ENCODE measurements around the gene FASTK. TPM values are rescaled to one million over a fixed set of nuclear protein-coding genes. Genes with fewer than 3 reads are reported as not detected.

FASTK gene
- total RNA-seq, 1 experiment from 2014 or later: 95.0 TPM

DNA sequence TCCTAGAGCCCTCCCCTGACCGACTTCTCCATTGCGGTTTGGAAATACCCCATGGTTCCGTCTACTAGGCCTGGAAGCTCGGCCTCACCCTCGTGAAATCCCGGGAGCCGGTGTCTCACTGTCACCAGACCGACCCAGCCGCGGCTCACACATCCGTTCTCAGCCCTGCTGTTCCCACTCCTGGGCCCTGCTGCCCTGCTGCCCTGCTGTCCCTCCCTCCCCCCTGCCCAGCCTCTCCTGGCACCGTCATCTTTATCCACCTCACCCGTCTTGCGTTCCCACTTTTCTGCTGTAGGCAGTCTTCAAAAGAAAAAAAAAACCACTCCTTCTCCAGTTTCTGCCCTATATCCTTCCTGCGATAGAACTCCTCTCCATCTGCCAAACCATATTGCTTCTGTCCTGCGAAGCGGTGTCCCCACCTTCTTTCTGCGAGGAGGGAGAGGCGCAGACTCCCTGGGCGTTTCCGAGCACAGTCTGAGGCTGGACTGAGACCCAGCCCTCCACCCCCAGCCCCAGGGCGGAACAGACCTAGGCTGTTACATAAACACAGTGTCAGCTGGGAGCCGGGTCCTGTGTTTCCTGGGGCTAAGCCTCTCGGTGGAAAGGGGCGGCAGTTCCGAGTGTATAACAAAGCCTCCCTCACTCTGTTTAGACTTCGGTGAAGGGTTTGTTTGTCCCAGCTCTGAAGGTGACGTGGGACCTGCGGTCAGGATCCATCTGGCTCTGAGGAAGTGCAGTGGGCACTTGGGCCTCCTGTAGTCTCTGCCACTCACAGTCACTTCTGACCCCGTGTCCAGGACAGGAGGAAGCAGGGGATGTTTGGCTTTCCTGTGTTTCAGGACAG lies 8.5 kb upstream of the FASTK start:
- H3K9me3 ChIP-seq (ENCODE audit: control insufficient read depth, insufficient read depth, low read depth, low read length): no peaks in the 10 kb centered on the region
- in situ Hi-C loops (cut with HindIII; ENCODE audit: low pct_unique_long_range_greater_than_20kb, low sequenced_read_pairs) (no loop called here), intact Hi-C loops (cut with micrococcal nuclease; ENCODE audit: unreplicated experiment) (no loop called here)
- no peaks in the 10 kb centered on the region for H3K27me3 ChIP-seq (ENCODE audit: control insufficient read depth, insufficient read depth, low read length)
- ChIA-PET CTCF (interaction anchor here (0.7 kb wide), 1 partner anchor 61 kb away, joined by 9 read pairs; the partner anchor contains the start of gene ABCB8), POLR2A (interaction anchor here (0.5 to 0.6 kb wide), 2 partner anchors 59 to 711 kb away, joined by 3 read pairs; no protein-coding TSS in a partner anchor)
- ATAC-seq (no peak), DNase-seq (ENCODE audit: low read depth, low spot score) (no peak)
- peak overlapping the region; percentile 88 to 93 for H3K4me3 ChIP-seq (ENCODE audit: low read depth in 2 of 2, low read length in 2 of 2)
- peaks cover 40% of the 10 kb centered on the region for H3K4me1 ChIP-seq (ENCODE audit: control insufficient read depth, insufficient read depth, low read length)
- peak overlapping the region; percentile 77 for H3K27ac ChIP-seq (ENCODE audit: low read length)
- BruUV-seq (replicated peaks): no TSS peak
- TF ChIP-seq, protein P1, sequence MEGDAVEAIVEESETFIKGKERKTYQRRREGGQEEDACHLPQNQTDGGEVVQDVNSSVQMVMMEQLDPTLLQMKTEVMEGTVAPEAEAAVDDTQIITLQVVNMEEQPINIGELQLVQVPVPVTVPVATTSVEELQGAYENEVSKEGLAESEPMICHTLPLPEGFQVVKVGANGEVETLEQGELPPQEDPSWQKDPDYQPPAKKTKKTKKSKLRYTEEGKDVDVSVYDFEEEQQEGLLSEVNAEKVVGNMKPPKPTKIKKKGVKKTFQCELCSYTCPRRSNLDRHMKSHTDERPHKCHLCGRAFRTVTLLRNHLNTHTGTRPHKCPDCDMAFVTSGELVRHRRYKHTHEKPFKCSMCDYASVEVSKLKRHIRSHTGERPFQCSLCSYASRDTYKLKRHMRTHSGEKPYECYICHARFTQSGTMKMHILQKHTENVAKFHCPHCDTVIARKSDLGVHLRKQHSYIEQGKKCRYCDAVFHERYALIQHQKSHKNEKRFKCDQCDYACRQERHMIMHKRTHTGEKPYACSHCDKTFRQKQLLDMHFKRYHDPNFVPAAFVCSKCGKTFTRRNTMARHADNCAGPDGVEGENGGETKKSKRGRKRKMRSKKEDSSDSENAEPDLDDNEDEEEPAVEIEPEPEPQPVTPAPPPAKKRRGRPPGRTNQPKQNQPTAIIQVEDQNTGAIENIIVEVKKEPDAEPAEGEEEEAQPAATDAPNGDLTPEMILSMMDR (IDR thresholded peaks at IDR 0.05): no peak
- TF ChIP-seq TCF7L2 (IDR thresholded peaks at IDR 0.05; ENCODE audit: low read depth, low read length): no peak
- TF ChIP-seq SIN3A (IDR thresholded peaks at IDR 0.05; ENCODE audit: borderline replicate concordance, insufficient read depth, low read depth, low read length): no peak
- TF ChIP-seq, protein P2, sequence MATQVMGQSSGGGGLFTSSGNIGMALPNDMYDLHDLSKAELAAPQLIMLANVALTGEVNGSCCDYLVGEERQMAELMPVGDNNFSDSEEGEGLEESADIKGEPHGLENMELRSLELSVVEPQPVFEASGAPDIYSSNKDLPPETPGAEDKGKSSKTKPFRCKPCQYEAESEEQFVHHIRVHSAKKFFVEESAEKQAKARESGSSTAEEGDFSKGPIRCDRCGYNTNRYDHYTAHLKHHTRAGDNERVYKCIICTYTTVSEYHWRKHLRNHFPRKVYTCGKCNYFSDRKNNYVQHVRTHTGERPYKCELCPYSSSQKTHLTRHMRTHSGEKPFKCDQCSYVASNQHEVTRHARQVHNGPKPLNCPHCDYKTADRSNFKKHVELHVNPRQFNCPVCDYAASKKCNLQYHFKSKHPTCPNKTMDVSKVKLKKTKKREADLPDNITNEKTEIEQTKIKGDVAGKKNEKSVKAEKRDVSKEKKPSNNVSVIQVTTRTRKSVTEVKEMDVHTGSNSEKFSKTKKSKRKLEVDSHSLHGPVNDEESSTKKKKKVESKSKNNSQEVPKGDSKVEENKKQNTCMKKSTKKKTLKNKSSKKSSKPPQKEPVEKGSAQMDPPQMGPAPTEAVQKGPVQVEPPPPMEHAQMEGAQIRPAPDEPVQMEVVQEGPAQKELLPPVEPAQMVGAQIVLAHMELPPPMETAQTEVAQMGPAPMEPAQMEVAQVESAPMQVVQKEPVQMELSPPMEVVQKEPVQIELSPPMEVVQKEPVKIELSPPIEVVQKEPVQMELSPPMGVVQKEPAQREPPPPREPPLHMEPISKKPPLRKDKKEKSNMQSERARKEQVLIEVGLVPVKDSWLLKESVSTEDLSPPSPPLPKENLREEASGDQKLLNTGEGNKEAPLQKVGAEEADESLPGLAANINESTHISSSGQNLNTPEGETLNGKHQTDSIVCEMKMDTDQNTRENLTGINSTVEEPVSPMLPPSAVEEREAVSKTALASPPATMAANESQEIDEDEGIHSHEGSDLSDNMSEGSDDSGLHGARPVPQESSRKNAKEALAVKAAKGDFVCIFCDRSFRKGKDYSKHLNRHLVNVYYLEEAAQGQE (IDR thresholded peaks at IDR 0.05; ENCODE audit: insufficient read depth in 1 of 2, low read depth in 2 of 2, low read length in 1 of 2): no peak
- no peak for TF ChIP-seq POLR2AphosphoS5 (IDR thresholded peaks at IDR 0.05; ENCODE audit: low read depth, low read length)
- no peaks in the 10 kb centered on the region; the same call in 1 of the 2 replicates for H3K36me3 ChIP-seq (ENCODE audit: control insufficient read depth, insufficient read depth, low read length)

DNA sequence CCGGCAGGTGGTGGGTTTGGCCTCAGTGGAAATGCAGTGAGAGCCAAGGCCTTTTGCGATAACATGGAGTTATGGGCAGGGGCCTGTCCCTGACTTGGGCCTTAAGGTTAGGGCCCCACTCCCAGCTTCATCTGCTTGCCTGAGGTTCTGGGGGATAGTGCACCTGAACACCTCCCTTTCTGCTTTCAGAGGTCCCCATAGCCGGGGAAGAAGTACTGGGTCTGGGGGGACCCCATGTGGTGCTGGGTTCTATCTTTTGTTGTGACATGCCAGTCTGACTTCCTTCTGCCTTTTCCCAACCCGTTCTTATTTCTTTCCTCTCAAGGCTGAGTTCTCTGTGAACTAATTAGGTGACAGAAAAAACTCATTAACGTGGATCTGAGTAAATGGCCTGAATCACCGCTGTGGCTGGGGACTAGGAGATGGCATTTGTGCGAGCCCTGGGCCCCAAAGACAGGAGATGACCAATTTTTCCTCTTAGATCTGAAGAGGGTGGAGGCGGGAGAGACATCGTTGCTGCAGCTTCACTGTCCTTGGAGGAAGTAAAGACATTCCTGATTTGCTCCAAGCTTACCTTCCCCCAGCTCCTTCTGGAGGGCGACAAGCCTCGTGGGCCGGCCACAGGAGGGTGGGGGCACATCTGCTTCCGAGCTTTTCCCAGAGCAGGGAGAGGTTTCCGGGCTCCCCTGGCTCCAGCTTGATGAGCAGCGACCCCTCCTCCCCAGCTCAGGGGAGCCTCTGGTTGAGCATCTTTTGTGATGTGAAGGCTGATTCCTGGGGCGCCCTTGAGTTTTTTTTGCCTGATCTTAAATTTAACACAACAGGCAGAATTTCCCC lies 7.6 kb upstream of the FASTK start:
- intact Hi-C loops (cut with micrococcal nuclease; ENCODE audit: unreplicated experiment) (no loop called here), in situ Hi-C loops (cut with HindIII; ENCODE audit: low pct_unique_long_range_greater_than_20kb, low sequenced_read_pairs) (no loop called here)
- Histone ChIP-seq H3K27me3 (ENCODE audit: control insufficient read depth, insufficient read depth, low read length) (no peaks in the 10 kb centered on the region), H3K4me1 (ENCODE audit: control insufficient read depth, insufficient read depth, low read length) (peaks cover 44% of the 10 kb centered on the region), H3K9me3 (ENCODE audit: control insufficient read depth, insufficient read depth, low read depth, low read length) (no peaks in the 10 kb centered on the region), H3K4me3 (ENCODE audit: low read depth in 2 of 2, low read length in 2 of 2) (peak overlapping the region; percentile 88 to 93), H3K36me3 (ENCODE audit: control insufficient read depth, insufficient read depth, low read length) (no peaks in the 10 kb centered on the region; the same call in 1 of the 2 replicates), H3K27ac (ENCODE audit: low read length) (peak overlapping the region; percentile 77)
- BruUV-seq (replicated peaks): no TSS peak
- CTCF ChIA-PET: interaction anchor here (1.1 kb wide), 1 partner anchor 60 kb away, joined by 3 read pairs; no protein-coding TSS in a partner anchor
- POLR2A ChIA-PET: interaction anchor here (0.5 to 0.6 kb wide), 2 partner anchors 56 to 59 kb away, joined by 3 to 6 read pairs; no protein-coding TSS in a partner anchor
- TF ChIP-seq, protein P1 (IDR thresholded peaks at IDR 0.05): no peak
- TF ChIP-seq TCF7L2 (IDR thresholded peaks at IDR 0.05; ENCODE audit: low read depth, low read length) (no peak), POLR2AphosphoS5 (IDR thresholded peaks at IDR 0.05; ENCODE audit: low read depth, low read length) (no peak)
- DNase-seq (ENCODE audit: low read depth, low spot score) (no peak), ATAC-seq (no peak)
